IMR-90 (cell line): ENCODE measurements around the gene GSTT4.

Experiments used
- CTCF ChIP-seq: conservative IDR thresholded peaks from 2 replicates; pipeline ENCODE4 v1.5.1; 2012; ENCODE audit warnings: mild to moderate bottlenecking, low read depth, low read length, improper control_type of control experiment
- POLR2A ChIP-seq: IDR thresholded peaks from 2 replicates; pipeline ENCODE4 v1.6.1; 2012; ENCODE audit warnings: mild to moderate bottlenecking, low read depth, low read length

GRCh38 chr22:24001314-24001713, 3.9 kb downstream of the GSTT4 start:
- no peak for TF ChIP-seq CTCF
- no peak for TF ChIP-seq POLR2A
